UCSD-AML1 (cell line): Measurements from ENCODE around the gene GRM7.

Source experiments
- DNase-seq: peaks from one replicate; lab custom pipeline; 2025; ENCODE audit not compliant: unreplicated experiment; lab: John Stamatoyannopoulos, UW

The GRM7 gene

GRCh38 chr3:7392206-7392605 lies 531.3 kb downstream of the GRM7 start:
- no peak for DNase-seq

- no peak for DNase-seq
Observed at GRCh38 chr3:7393944-7394605, 533.2 kb downstream of the GRM7 start.

- DNase-seq: no peak
Observed at GRCh38 chr3:7396534-7396933, 535.6 kb downstream of the GRM7 start.

DNA sequence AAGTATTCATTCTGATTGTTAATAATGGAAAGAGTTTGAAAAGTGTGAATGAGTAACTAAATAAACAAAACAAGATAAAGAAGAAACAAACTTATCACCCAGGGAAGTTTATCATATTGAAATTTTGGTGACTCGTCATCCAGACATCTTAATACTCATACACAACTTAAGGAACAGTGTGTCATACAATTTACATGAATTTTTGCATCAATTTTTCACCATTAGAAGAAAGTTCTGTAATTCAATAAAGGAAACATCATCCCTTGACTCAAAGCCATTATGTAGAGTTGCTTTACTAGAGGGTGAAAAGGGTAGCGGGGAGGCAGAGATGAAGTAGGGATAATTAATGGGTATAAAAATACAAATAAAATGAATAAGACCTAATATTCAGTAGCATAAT lies 536.2 kb downstream of the GRM7 start:
- DNase-seq: no peak

DNA sequence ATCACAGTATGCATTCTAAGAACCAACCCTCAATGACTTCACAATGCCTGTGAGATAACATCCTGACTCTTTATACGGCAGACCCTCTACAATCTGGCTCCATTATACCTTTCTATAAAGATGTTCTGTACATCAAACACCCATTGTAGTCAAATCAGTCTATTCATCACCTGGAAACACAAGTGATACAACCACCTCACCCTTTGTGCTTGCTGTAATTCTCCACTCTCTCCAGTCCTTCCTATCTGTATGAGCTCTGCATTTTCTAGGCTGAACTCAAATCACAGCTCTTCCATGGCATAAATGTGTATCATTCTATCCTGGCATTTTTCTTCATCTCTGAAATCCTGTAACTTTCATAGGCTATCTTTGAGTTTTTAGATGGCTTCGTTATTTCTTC lies 539.4 kb downstream of the GRM7 start:
- no peak for DNase-seq

DNA sequence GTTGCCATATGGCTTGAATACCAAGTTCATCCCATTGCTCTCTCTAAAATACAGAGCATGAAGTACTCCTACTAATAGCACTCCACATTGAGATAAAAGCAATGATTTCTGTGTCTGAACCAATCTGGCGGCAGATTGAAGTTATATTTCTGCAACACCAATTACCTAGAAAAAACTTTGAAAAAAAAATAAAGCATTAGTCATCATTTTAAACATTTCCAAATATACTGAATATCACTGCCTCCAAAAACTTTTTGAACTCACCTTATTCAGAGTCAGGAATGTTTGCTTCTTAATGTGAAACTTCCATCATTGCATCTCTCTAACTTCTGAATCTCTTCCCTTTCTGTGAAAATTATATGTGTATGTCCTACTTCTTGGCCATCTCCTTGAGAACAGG lies 540.5 kb downstream of the GRM7 start:
- no peak for DNase-seq

- DNase-seq: no peak
Observed at GRCh38 chr3:7407107-7407506, 546.2 kb downstream of the GRM7 start.

- DNase-seq: no peak
Observed at GRCh38 chr3:7410782-7411181, 549.9 kb downstream of the GRM7 start.

DNA sequence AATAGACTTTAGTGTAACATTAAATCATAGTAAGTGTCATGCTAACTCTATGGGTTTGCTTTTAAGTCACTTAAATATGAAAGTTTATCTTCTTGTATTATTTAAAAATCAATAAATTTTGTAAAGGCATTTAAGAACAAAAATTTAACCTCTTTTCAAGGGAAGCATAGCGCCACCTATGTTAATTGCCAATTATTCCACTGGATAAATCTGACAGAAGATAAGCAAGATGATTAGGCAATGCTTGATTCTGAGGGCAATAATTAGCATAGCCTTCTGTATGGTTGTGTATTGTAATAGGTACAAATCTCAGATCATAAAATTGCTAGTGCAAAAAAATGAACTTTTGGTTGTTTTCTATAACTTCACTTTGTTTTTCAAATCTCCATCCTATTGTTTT lies 560.1 kb downstream of the GRM7 start:
- DNase-seq: no peak

DNA sequence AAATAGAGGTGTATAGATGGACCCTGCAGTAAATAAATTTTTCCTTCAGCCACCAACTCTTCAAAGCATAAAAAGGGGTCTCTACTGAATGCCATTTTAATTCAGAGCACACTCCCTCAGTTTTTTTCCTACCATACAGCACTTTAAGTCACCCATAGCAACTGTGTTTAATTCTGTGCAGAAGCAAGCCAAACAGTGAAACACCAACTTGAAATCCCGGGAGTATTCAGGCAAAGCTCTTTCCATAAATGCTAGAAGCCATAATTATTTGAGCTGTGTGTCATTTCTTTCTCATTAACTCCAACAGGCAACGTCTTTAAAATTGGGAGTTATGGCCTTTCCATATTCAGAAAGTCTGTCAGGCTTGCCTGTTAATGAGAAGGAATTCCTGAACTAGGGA lies 562.1 kb downstream of the GRM7 start:
- no peak for DNase-seq

DNA sequence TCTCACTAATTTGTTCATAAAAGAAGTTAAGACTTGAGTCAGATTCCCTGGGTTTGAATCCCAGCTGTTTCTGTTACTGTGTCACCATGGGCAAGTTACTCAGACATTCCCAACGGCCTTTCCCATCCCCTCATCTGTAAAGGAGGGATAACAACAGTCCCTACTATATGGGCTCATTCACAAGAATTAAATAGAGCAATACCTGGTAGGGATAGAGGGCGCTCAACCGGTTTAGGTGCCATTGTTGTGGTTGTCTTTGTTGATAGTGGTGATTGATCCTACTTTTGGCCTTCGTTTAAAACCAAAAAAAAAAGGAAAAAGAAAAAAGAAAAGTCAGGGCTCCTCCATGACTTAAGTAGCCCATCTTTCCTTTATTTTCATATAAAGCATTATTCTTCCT lies 563.1 kb downstream of the GRM7 start:
- DNase-seq: no peak

DNA sequence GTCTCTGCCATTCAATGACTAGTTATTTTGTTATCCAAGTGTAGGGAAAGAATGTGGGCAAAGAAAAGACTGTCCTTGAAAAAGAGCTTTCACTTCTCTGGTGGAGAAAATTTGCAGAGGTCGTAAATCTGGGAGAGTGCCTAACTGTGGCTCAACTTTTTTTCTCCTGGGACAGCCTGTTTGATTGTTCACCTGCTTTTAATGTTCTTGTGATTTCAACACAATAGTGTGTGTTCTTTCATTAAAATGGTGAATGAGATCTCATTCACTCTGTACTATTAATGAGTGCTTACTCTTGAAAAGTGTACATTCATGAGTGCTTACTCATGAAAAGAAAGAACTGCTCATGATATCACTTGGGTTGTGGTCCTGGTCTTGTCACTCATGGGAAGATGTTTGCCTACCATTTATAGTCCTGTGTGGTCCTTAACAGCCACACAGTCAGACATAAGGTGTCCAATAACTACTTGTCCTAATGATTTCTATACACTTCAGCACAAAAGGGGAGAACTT lies 567.3 kb downstream of the GRM7 start:
- DNase-seq: no peak

DNA sequence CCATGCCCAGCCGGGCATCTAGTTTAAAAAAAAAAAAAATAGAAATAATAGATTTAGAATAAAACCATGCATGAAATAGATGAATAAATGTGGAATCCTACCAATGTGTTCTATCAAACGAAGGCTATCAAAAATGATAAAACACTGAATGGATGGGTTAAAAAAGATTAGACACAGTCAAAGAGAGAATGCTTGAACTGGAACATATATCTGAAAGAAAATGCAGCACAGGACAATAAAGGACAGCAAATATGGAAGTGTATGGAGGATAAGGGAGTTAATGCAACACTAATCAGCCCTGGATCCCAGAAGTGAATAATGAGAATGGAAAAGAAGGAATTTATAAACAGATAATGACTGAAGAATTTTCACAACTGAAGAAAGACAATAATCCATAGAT lies 571.7 kb downstream of the GRM7 start:
- DNase-seq: no peak

- DNase-seq: no peak
Observed at GRCh38 chr3:7433073-7433472, 572.2 kb downstream of the GRM7 start.

DNA sequence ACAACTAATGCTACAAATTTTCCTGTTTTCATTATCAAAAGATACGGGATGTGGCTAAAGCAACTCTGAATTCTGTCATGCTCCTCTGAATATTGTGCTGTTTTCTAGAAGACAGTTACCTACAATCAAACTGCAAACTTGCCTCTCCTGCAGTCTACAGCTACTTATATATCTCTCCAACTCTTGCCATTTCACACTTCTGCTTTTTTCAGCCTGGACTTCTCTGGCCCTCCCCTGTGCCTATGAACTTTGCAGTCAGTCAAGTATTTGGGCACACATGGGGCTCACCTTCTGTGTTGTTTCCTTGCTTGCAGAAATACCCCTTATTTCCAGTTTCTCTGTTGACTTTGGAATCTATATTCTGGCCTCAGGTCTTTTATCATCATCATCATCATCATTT lies 575.6 kb downstream of the GRM7 start:
- DNase-seq: no peak

DNA sequence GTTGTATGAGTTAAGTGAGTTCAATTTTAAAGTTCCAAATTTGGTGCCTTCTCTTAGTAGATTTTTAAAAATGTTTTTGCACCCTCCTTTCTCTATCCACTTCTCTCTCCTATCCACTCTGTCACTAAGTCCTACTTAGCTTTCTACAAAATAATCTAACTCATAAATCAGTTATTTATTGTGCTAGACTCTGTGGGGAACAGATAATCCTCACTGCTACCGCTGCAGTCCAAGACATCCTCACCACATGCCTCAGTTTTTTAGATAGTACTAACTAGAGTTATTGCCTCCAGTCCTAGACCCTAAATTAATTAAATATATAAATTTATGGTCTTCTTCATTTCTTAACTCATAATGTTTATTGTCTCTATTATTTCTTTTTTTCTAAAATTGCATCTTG lies 576.3 kb downstream of the GRM7 start:
- no peak for DNase-seq

DNA sequence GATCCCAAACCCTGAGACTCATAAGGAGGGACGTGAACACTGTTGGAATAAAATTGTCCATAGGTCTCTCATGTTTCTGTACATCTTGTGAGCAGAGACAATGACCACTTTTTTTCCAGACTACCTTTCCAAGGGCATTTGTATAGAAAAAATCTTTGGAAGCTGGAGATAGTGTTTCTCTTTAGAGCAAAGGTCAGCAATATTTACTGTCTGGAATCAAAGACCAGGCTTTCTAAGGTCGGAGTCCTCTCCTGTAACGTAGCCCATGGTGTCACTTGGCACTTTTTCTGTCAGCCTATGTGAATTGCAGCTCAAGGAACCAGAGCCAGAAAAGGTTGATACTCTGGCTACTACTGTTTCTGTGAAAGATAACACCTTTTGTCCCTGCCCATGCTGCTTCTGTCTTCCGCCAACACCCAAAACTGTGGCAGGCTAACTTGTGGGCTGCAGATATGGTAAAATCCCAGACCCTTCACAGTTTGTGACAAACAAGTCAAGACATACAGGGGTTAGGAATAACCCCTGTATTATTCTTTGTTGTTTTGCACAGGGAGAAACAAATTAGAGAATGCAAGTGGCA lies 578.3 kb downstream of the GRM7 start:
- no peak for DNase-seq

GRCh38 chr3:7444886-7445285 lies 584.0 kb downstream of the GRM7 start:
- no peak for DNase-seq

- no peak for DNase-seq
Observed at GRCh38 chr3:7445331-7445730, 584.4 kb downstream of the GRM7 start.

GRCh38 chr3:7447197-7447769 lies 586.4 kb downstream of the GRM7 start:
- DNase-seq: no peak

GRCh38 chr3:7456386-7456785 lies 595.5 kb downstream of the GRM7 start:
- DNase-seq: no peak

- no peak for DNase-seq
Observed at GRCh38 chr3:7461202-7461825, 600.4 kb downstream of the GRM7 start.
